Measurements from ENCODE around the gene KDM2B. TPM values are rescaled to one million over a fixed set of nuclear protein-coding genes. Genes with fewer than 3 reads are reported as not detected.

KDM2B gene
- total and polyA plus RNA-seq, 2 experiments from 2014 or later, result 59.4 to 161 TPM

GRCh38 chr12:121532503-121533393 is 48.1 kb downstream of the KDM2B start:
- Histone ChIP-seq H3K36me3 (ENCODE audit: insufficient read depth) (peaks cover 30% of the 10 kb centered on the region), H3K27ac (ENCODE audit: low read depth) (no peak overlapping the region), H2AFZ (no peak overlapping the region), H3K27me3 (ENCODE audit: insufficient read depth) (no peaks in the 10 kb centered on the region), H3K4me3 (no peak overlapping the region), H3F3A (replicated peaks; ENCODE audit: low read depth) (peaks cover 36% of the 10 kb centered on the region), H3K79me2 (replicated peaks; ENCODE audit: insufficient read depth) (peaks cover 73% of the 10 kb centered on the region), H3K9me2 (ENCODE audit: insufficient read depth) (no peaks in the 10 kb centered on the region), H3K4me1 (ENCODE audit: insufficient read depth) (peaks cover 35% of the 10 kb centered on the region), H3K4me2 (no peak overlapping the region), H4K20me1 (replicated peaks; ENCODE audit: insufficient read depth) (peaks cover 51% of the 10 kb centered on the region)
- Mint-ChIP-seq H3K36me3 (ENCODE audit: low read depth) (peaks cover 65% of the 10 kb centered on the region), H3K27ac (no peak overlapping the region), H3K9me3 (no peaks in the 10 kb centered on the region), H3K27me3 (ENCODE audit: insufficient read depth, low read depth, poor library complexity) (peaks cover 17% of the 10 kb centered on the region), H3K4me3 (no peak overlapping the region), H3K4me1 (peaks cover 53% of the 10 kb centered on the region)
- ATAC-seq (no peak), DNase-seq (ENCODE audit: low spot score) (no peak)
- TF ChIP-seq POLR2AphosphoS5 (IDR thresholded peaks at IDR 0.05; ENCODE audit: low read depth) (no peak), REST (IDR thresholded peaks at IDR 0.05; ENCODE audit: unreplicated experiment) (no peak), EZH2 (IDR thresholded peaks at IDR 0.05; ENCODE audit: low read depth, unreplicated experiment) (no peak), ZNF331 (CRISPR knock-in tag; IDR thresholded peaks at IDR 0.05; ENCODE audit: low read depth) (no peak), JUNB (IDR thresholded peaks at IDR 0.05; ENCODE audit: unreplicated experiment) (no peak), ETS1 (IDR thresholded peaks at IDR 0.05) (no peak), STAT1 (IDR thresholded peaks at IDR 0.05; ENCODE audit: unreplicated experiment) (no peak), CREB1 (CRISPR knock-in tag; IDR thresholded peaks at IDR 0.05; ENCODE audit: low read depth) (no peak), ZNF462 (CRISPR knock-in tag; IDR thresholded peaks at IDR 0.05) (no peak)

Data from GM23338 (cell line).